Natural killer cell (primary cell): ENCODE measurements around the gene DDIAS. TPM values are rescaled to one million over a fixed set of nuclear protein-coding genes. Genes with fewer than 3 reads are reported as not detected.
A peak's percentile ranks its signal among the peaks of the same experiment; 100 is the strongest.

Experiments
- ATAC-seq, 3 donors: fragments of 150-1000 bp in 2 of 3; fragments of 200-7000 bp in 1 of 3; cut with Tn5 transposase; 1 replicate in 1 of 3; 2 replicates in 2 of 3; pipeline ENCODE4 v1.10.0; 2021; ENCODE audit warnings: mild to moderate bottlenecking in 2 of 3, moderate library complexity in 2 of 3
- DNase-seq, 2 donors: peaks; one replicate each; pipeline versions ENCODE4 v3.0.0 to v3.0.0-alpha.2; 2013 to 2021; ENCODE audit warnings: mixed read lengths in 1 of 2
- H3K27ac ChIP-seq: one replicate; pipeline ENCODE4 v1.5.1; 2013; ENCODE audit warnings: mild to moderate bottlenecking, low read length
- H3K27me3 ChIP-seq: one replicate; pipeline ENCODE4 v1.6.1; 2013; ENCODE audit warnings: low read length; ENCODE audit not compliant: control insufficient read depth, insufficient read depth
- H3K36me3 ChIP-seq: one replicate; pipeline ENCODE4 v1.6.1; 2013; ENCODE audit warnings: low read length; ENCODE audit not compliant: control insufficient read depth, insufficient read depth
- H3K4me1 ChIP-seq: one replicate; pipeline ENCODE4 v1.6.1; 2013; ENCODE audit warnings: low read length; ENCODE audit not compliant: control insufficient read depth, insufficient read depth
- H3K4me3 ChIP-seq: one replicate; pipeline ENCODE4 v1.5.1; 2013; ENCODE audit warnings: low read length
- H3K9me3 ChIP-seq: one replicate; pipeline ENCODE4 v1.6.1; 2013; ENCODE audit warnings: low read length; ENCODE audit not compliant: control insufficient read depth, insufficient read depth
- H3K27ac Mint-ChIP-seq, 2 donors: one replicate each; pipeline ENCODE4 v1.8.0; 2022; ENCODE audit warnings: mild to moderate bottlenecking in 2 of 2, mixed read lengths in 2 of 2, moderate library complexity in 1 of 2
- H3K27me3 Mint-ChIP-seq, 2 donors: one replicate each; pipeline ENCODE4 v1.8.0; 2022; ENCODE audit warnings: low read depth in 2 of 2, mixed read lengths in 2 of 2
- H3K36me3 Mint-ChIP-seq: one replicate; pipeline ENCODE4 v1.8.0; 2022; ENCODE audit warnings: mixed read lengths
- H3K4me1 Mint-ChIP-seq, 2 donors: one replicate each; pipeline ENCODE4 v1.8.0; 2022; ENCODE audit warnings: mixed read lengths in 2 of 2
- H3K4me3 Mint-ChIP-seq: one replicate; pipeline ENCODE4 v1.8.0; 2022; ENCODE audit warnings: mild to moderate bottlenecking, moderate library complexity, mixed read lengths
- H3K9me3 Mint-ChIP-seq, 2 donors: one replicate each; pipeline ENCODE4 v1.8.0; 2022; ENCODE audit warnings: mixed read lengths in 2 of 2
- CTCF ChIP-seq: fragments of 200-600 bp; IDR thresholded peaks from one replicate; pipeline ENCODE4 v1.8.0; 2022; ENCODE audit warnings: antibody characterized with exemption
- WGBS: methylation state at CpG from one replicate; pipeline ENCODE4 v1.1.7; 2013; ENCODE audit warnings: missing lambda C conversion rate; ENCODE audit not compliant: insufficient coverage; 5-methylcytosine and 5-hydroxymethylcytosine counted together
- intact Hi-C: fragments of 100-400 bp; cut with micrococcal nuclease; formaldehyde crosslinking; loops from one replicate; pipeline ENCODE4 v1.14.2; 2022
- total RNA-seq, 4 donors: library from RNA; stranded (reverse); fragments of 120-200 nt in 1 of 4; gene quantifications; one replicate each; pipeline versions ENCODE4 v1.2.3 to v1.2.4, GENCODE V29; 2013 to 2022

The DDIAS gene
- total RNA-seq, 3 donors from 2014 or later (not counting 1 experiment from before 2014, with no cell fraction given): 0.89 to 2.4 (median 1.8) TPM

DNA sequence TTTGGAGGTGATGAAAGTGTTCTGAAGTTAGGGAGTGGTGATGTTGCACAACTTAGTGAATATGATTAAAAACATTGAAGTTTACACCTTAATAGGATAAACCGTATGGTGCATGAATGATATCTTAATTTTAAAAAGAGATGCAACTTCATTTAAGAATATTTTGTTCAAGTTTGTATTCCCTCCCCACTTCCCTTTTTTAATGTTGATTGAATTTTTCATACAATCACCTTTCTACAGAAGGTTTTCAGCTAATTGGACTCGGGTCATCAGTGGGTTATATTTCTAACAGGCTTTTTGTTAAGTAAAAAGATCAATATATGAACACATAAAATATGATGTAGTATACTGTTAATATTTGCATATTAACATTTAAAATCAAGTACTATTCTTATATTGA is 72.6 kb downstream of the DDIAS start:
- Histone ChIP-seq H3K27ac (no peak overlapping the region), H3K27me3 (no peaks in the 10 kb centered on the region), H3K9me3 (peaks cover 5% of the 10 kb centered on the region), H3K4me3 (no peak overlapping the region), H3K36me3 (no peaks in the 10 kb centered on the region), H3K4me1 (peaks cover 13% of the 10 kb centered on the region)
- no peak for DNase-seq
- Mint-ChIP-seq H3K9me3 (no peaks in the 10 kb centered on the region), H3K4me3 (no peak overlapping the region), H3K27ac (no peak overlapping the region), H3K27me3 (no peaks in the 10 kb centered on the region), H3K4me1 (peaks cover 30 to 39% of the 10 kb centered on the region in 2 donors), H3K36me3 (no peaks in the 10 kb centered on the region)
- WGBS: no CpG with 5 or more reads among the region's 2 CpGs
- TF ChIP-seq CTCF: no peak
- no peak for ATAC-seq
- intact Hi-C loops: loop anchor here (5.0 kb wide), 1 partner anchor 47 kb away; no protein-coding TSS in a partner anchor

DNA sequence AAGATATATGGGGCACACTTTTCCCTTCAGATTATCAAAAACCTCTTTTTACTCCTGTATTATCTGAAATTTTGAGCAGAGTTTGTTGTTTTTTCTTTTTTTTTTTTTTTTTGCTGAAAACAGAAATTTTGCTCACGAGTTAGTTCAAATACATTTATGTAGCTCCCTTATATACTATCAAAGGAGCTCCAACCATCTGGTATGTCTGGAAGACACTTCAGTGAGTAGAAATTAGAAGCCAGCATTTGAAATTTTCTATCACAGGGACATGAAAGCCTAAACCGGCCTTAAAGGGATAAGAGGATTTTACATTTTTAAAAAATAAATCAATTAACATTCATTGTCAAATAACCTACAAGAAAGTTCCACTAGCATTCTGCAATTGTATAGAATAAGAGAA is 73.3 kb downstream of the DDIAS start:
- Mint-ChIP-seq H3K9me3 (no peaks in the 10 kb centered on the region), H3K36me3 (no peaks in the 10 kb centered on the region), H3K4me3 (no peak overlapping the region), H3K27ac (no peak overlapping the region), H3K4me1 (peaks cover 30 to 39% of the 10 kb centered on the region in 2 donors), H3K27me3 (no peaks in the 10 kb centered on the region)
- no CpG with 5 or more reads among the region's 2 CpGs for WGBS
- Histone ChIP-seq H3K36me3 (no peaks in the 10 kb centered on the region), H3K27ac (no peak overlapping the region), H3K27me3 (no peaks in the 10 kb centered on the region), H3K9me3 (peaks cover 5% of the 10 kb centered on the region), H3K4me3 (no peak overlapping the region), H3K4me1 (peaks cover 13% of the 10 kb centered on the region)
- intact Hi-C loops: loop anchor here (5.0 kb wide), 1 partner anchor 48 kb away; no protein-coding TSS in a partner anchor
- DNase-seq (no peak), ATAC-seq (no peak)
- no peak for TF ChIP-seq CTCF

GRCh38 chr11:82975882-82976281 is 74.3 kb downstream of the DDIAS start:
- no peaks in the 10 kb centered on the region for H3K27me3 Mint-ChIP-seq
- no peak overlapping the region for H3K4me3 ChIP-seq
- no peak overlapping the region for H3K27ac ChIP-seq
- H3K9me3 ChIP-seq: peaks cover 5% of the 10 kb centered on the region
- H3K36me3 ChIP-seq: no peaks in the 10 kb centered on the region
- intact Hi-C loops: no loop called here
- peaks cover 30 to 39% of the 10 kb centered on the region in 2 donors for H3K4me1 Mint-ChIP-seq
- TF ChIP-seq CTCF: no peak
- no peak overlapping the region for H3K4me3 Mint-ChIP-seq
- ATAC-seq (no peak), DNase-seq (no peak)
- no peaks in the 10 kb centered on the region for H3K9me3 Mint-ChIP-seq
- H3K36me3 Mint-ChIP-seq: no peaks in the 10 kb centered on the region
- H3K4me1 ChIP-seq: peaks cover 12% of the 10 kb centered on the region
- peak overlapping the region; percentile 45 to 52 for H3K27ac Mint-ChIP-seq
- no peaks in the 10 kb centered on the region for H3K27me3 ChIP-seq

- Mint-ChIP-seq H3K36me3 (no peaks in the 10 kb centered on the region), H3K4me3 (no peak overlapping the region), H3K4me1 (peaks cover 22 to 32% of the 10 kb centered on the region in 2 donors), H3K27me3 (no peaks in the 10 kb centered on the region), H3K27ac (peak overlapping the region; percentile 45 to 52), H3K9me3 (no peaks in the 10 kb centered on the region)
- intact Hi-C loops: no loop called here
- TF ChIP-seq CTCF: no peak
- Histone ChIP-seq H3K27ac (no peak overlapping the region), H3K9me3 (no peaks in the 10 kb centered on the region), H3K36me3 (peaks cover under 1% of the 10 kb centered on the region), H3K27me3 (no peaks in the 10 kb centered on the region), H3K4me3 (no peak overlapping the region), H3K4me1 (peaks cover 3% of the 10 kb centered on the region)
- ATAC-seq: no peak
- DNase-seq: no peak
Measured at GRCh38 chr11:82976786-82977185, 75.2 kb downstream of the DDIAS start.
